Activated T-cell treated with anti-CD3 and anti-CD28 coated beads, Interleukin-2, amount 50 U/mL, for 1 hour (primary cell): ENCODE measurements around the gene MAST2.
"Not testable (repeated sequence)": the region's sequence is repeated elsewhere in the genome, so short reads cannot be mapped to it uniquely, and the experiment has no call there.

Experiments used
- DNase-seq: peaks from one replicate; pipeline ENCODE4 v3.0.0-alpha.2; 2020

MAST2 gene

DNA sequence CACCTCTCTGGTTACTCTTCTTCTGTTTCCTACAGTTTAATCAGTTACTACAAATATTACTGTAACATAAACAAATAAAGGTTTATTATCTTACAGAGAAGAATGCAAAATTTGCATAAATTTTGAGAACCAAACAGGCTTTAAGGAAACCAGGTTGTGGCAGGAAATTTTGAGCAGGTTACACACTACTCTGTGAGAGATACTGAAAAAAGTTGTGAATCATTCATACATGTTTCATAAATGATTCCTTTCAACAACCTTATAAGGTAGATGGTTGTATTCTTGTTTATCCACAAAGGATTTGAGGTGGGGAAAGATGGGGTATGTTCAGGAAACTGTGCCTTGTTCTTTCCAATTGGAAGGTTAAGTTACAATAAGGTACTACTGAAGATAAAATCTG, 58.6 kb downstream of the MAST2 start:
- no peak for DNase-seq

DNA sequence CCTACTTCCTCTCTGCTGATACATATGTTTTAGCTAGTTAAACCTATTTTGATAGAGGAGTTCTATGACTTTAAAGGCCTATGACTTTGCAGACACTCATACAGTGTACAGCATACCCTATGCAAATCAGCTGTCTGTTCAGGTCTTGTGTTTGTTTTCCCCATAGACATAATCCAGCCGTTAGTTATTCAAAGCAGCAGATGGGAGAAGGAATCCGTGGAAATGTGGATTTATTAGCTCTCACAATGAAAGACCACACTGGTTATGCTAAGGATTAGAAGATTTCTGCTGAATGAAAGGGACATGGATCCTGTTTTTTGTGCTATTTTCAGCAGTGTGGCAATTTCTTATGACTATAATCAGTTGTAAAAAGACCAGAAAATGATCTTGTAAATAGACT, 59.8 kb downstream of the MAST2 start:
- no peak for DNase-seq

DNA sequence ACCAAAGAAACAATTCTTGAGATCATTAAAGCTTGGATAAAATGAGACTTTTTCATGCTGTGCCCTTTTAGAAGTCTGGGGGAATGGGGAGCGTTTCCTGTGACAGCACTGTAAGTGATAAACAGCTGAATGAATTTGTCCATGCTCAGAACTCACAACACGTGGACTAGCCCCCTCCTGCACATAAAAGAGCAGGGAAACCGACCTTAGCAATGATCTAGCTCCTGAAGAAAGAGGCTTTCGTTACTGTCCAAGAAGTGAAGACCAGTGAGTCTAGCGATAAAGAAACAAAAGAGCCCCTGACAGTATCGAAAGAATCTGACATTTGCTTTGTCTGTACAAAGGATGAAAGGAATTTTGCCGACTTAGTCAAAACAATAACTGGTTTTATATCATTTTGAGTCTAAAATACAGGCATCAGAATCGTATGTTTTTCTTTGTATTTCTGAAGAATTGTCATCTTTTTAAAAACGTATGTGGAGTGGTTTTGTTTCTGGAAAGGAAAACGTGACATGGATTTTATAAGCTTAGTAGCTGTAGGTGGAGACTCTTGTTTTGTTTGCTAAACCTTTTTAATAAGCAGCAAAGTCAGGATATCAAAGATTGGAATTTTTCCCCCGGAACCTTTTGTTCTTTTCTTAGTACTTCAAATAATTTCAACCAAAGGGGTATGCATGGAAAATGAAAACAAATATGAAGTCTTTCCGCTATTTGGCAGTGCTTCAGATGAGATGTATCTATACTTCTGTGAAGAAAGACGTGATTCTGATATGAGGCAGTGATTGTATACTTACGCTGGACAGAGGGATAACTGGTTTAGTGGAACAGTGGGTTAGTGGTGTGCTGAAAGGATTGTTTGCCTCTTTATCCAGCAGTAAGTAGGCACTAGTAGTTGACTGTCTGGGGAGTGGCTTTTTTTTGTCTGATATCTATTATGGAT, 61.0 kb downstream of the MAST2 start:
- DNase-seq: no peak

DNA sequence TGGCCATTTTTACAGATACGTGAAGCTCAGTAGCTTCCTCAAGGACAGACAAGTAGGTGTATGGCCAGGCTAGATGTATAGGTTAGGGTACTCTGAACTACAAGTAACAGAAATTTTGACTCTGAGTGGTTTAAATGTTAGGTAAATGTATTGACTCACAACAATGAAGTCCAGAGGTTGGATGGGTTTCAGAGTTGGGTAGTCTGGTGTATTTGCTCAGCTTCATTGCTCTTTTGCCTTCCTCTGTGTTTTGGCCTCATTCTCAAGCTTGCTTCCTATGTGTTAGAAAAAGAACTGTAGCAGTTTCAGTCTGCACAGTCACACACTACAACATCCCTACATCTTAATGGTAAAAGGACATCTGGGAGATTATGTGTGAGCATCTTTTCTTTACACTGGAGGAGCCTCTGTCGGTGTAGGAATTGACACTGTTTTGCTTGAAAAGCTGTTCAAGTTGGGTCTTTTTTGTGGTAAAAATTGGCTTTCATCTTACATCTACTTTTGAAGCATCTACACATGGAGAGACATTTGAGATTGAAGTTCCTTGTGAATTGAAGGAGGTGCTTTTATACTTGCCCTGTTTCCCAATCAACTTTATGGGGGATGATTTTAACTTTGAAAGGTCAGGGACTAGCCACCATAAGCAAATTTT, 64.4 kb downstream of the MAST2 start:
- DNase-seq: no peak

DNA sequence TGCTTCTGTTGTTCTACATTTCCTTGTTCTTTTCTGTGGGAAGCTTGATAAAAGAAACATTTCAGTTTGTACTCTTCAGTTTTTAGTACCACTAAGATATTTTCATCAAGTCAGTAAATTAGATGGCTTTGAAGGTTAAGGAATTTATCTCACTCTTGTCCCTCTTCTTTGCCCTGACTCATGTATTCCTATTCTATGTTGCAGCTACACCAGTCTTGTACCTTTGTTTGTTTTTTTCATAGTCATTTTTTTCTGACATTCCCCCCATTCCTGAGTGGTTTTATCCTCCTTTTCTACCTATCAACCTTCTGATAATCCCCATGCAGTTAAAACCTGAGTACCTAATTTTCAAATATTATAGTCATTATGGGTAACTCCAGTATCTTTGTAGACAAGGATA, 65.4 kb downstream of the MAST2 start:
- DNase-seq: no peak

DNA sequence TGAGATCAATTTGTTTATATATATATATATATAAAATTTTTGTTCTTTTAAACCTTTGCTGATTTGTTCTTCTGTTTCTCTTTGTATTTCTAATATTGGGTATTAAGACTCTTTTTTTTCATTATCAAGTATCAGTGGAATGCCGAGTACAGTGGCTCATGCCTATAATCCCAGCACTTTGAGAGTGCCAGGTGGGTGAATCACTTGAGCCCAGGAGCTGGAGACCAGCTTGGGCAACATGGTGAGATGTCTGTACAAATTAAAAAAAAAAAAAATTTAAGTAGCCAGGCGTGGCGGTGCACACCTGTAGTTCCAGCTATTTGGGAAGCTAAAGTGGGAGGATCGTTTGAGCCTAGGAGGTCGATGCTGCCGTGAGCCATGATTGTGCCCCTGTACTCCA, 67.1 kb downstream of the MAST2 start:
- no peak for DNase-seq

DNA sequence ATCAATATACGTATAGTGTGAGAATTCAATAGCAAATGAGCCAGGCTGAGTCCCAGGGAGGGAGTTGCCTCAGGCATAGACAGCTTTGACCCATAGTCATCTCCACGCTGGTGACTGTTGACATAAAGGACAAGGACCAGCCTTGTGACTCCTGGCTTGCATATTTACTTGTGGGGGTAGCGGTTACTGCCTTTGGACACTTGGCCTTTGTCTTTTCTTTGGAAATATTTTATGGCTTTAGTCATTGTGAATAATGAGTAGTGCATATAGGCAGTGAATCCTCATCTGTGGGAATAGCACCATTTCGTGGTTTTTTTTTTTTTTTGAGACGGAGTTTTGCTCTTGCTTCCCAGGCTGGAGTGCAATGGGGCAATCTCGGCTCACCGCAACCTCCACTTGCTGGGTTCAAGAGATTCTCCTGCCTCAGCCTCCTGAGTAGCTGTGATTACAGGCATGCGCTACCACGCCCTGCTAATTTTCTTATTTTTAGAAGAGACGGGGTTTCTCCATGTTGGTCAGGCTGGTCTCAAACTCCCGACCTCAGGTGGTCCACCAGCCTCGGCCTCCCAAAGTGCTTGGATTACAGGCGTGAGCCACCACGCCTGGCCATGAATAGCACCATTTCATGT, 68.9 kb downstream of the MAST2 start:
- not testable (repeated sequence) for DNase-seq

DNA sequence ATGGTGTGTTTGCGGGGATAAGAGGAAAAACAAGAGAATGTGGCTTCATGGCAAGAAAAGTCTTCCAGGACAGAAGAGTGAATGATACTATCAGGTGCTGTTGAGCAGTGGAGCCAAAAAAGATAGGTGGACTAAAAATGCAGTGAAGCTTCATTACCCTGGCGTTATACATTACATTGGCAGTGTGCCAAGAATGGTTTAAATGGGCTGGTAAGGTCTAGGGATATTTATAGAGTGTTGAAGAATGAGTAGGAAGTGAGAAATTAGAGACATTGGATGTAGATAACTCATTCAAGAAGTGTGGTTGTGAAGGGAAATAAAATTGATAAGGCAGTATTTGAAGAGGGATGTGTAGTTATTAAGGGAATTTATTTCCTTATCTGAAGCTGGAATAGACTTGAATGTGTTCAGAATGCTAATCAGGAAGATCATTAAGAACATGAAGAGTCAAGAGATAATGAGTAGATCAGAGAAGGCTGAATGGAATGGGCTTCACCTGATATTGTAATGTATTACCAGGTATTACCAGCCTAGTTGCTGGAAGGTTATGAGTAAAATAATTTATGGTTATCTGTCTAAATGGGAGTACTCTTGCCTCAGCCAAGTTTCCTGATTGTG, 72.7 kb downstream of the MAST2 start:
- DNase-seq: no peak

DNA sequence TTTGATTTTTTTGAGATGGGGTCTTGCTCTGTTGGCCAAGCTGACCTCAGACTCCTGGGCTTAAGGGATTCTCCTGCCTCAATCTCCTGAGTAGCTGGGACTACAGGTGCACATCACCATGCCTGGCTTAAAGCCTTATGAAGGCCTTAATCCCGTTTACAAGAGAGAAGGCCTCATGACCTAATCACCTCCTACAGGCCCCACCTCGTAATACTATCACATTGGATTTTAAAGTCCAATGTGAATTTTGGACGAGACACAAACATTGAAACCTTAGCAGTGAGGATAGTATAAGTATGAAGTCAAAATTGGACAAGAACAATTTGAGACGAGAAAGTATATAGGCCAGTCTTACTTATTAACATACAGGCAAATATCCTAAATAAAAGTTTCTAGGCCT, 73.9 kb downstream of the MAST2 start:
- DNase-seq: no peak

DNA sequence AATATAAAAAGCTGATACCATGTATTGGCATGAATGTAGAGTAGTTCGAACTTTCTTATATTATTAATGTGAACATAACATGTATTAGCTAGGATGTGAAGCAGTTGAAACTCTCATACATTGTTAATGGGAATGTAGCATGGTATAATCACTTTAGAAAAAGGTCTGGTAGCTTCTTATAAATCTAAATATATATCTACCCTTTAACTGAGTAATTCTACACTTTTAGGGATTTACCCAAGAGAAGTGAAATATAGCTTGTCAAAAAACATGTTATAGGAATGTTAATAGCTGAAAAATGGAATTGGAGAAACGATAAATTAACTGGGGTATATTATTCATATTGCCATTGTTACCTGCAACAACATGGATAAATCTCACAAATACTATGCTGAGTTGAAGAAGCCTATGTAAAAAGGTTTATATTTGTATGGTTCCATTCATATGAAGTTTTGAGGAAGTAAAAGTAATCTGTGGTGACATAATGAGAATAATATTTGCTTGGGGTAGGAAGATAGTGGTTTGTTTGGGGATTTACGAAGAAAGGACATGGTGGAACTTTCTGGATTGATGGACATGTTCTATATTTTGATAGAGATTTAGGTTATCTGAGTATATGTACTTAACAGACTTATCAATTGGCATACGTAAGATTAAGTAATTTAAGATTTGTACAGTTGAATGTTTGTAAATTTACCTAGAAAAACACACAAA, 76.6 kb downstream of the MAST2 start:
- DNase-seq: no peak

DNA sequence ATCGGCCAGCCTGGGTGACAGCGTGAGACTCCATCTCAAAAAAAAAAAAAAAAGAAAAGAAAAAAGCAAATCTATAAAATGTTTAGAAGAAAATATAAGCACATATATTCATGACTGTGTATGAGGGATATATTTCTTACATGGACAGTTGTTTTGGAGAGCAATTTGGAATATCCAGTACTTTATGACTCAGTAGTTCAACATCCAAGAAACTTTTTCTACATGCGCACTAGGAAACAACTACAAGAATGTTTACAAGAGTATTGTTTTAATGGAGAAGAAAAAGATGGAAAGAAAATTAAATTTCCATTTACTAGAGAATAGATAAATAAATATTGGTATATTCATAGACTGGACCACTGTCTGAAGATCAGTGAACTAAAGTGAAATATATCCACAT, 77.5 kb downstream of the MAST2 start:
- DNase-seq: no peak

DNA sequence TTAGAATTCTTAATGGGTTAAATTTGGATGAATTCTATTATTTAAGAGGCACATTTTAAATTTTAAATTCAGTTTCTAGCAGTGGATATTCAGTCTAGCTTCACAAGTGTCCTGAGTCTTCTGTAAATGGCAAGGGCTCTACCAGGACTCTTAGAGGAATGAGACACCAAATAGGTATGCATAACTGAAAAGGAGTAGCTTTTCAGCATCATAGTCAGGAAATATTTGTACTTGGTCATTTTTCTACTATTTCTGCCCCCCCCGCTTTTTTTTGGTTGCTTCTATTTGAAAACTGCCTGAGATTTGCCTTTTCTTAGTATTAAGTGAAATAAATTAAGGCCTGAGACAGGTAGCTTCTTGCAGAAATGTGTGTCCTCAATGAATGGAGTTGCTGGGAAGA, 80.2 kb downstream of the MAST2 start:
- no peak for DNase-seq

DNA sequence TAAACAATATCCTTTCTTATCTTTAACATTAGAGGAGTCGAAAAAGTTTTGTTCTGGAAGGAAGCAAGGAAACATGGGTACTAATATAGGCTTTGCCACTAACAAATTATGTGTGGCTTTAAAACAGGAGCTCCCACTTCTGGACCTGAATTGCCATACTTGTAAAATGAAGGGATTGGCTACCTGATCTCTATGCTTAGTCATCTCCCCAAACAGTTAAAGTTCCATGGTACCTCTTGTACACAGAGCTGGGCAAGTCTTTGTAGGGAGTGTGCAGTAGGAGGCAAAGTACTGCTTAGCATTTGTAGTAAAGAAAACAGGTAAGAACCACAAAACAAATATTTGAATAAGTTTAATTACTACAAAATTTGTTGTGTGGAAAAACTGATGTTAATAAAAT, 81.3 kb downstream of the MAST2 start:
- DNase-seq: no peak

DNA sequence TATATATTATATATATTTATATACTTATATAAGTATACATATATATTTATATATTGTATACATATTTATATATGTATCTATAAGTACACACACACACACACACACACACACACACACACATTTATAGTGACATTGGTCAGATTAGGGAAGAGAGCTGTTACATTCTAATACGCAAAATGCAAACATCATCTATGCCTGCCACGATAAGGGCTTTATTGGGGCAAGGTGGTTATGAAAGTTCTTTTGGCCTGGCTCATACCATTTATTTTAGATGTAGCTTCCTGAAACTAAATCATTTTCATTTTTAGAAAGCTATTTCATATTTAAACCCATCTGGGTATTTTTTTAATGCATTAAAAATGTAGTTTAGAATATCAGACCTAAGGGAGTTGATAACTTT, 82.8 kb downstream of the MAST2 start:
- DNase-seq: no peak

DNA sequence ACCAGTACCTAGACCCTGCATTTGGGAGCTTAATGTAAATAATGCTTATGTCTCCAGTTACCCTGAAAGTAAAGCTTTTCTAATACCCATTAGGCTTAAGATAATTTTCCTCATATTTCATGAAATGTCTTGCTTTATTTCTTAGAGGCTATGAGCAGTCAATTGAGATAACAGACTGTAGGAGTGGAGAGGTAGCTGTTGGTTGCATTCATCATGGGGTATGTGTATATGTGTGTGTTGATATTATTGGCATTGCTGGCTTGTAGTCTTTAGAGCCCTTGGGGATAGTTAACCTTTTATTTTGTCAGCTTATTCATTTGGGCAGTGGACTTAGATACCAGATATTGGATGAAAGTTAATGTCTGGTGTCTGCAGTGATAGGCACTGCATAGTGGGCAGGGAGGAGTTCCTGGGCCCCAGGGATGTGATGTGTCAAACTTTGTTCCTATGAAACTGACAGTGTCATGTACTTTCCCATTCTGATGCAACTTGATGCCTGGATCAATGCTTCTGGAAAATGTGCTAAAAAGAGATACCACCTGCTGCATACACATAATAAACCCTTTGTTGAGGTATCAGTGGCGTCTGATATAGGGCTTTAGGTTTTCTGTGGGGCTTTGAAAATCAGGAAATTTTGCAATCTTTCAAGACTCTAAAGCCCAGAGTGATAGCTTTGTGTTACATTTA, 83.9 kb downstream of the MAST2 start:
- DNase-seq: no peak

DNA sequence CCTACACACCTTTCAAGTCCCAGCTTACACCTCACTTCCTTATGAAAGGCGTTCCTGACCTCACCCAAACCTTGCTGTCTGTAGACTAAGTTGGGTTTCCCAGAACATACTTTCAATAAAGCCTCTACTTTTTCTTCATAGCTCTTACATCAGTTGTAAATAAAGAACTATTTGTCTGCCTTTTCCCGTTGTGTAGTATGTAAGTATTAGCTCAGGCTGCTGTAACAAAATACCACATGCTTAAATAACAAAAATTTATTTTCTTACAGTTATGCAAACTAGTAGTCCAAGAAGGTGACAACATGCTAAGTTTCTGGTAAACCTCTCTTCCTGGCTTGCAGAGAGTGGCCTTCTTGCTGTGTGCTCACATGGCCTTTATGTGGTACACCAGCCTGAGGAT, 86.7 kb downstream of the MAST2 start:
- no peak for DNase-seq

DNA sequence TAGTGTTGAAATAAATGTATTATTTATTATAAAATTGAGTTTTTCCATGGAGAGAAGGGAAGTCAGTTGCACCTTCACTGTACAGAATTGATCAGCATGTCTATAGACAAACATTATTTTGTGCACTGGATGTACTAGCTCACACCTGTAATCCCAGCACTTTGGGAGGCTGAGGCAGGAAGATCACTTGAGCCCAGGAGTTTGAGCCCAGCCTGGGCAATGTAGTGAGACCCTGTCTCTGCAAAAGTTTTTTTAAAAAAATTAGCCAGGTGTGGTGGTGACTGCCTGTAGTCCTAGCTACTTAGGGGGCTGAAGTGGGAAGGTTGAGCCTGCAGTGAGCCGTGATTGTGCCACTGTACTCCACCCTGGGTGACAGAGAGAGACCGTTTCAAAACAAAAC, 87.7 kb downstream of the MAST2 start:
- no peak for DNase-seq

DNA sequence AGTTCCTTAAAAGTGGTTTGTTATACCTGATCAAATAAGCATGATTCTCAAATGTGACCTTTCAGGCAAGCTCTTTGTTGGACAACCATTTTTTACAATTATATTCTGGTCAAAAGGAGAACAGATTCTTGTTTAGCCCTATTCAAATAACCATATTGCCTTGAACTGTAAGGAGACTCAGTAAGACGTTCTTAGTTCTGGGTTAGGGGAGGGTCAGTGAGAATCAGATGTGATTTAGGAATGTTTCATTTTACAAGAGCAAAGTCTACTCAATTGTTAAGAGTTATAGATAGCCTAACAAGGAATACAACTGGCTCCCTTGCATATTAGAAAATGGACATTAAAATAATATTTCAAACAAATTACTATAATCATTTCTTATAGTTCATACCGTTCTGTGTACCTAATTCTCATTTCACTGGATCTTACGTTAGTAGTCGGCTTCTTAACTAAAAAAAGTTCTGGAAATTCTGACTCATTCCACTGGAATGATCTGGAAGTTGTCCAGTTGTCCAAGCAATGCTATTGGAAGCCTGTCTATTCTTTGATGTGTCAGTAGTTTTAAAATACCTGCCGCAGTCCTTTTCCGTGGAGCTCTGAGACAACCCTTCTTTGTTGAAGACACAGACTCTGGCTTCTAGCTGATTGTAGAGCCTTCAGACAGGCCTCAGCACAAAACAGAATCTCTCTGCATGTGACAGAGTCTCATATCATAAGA, 88.8 kb downstream of the MAST2 start:
- DNase-seq: no peak

DNA sequence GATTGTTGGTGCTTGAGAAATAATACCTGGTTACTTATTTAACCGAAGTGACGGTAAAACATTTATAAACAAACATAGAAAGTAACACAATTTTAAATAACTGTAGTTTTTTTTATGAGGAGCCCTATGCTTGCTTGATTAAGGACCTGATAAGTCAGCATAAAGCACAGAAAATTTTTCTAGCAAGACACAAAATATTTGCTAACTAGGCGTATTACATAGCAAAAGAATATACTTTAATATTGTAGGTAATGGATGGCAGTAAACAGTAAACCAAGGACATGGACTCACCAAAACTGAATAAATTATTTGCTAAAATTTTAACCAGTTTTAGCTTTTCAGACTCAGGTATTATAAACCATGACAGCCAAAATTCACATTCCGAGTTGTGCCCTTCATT, 90.9 kb downstream of the MAST2 start:
- DNase-seq: no peak

DNA sequence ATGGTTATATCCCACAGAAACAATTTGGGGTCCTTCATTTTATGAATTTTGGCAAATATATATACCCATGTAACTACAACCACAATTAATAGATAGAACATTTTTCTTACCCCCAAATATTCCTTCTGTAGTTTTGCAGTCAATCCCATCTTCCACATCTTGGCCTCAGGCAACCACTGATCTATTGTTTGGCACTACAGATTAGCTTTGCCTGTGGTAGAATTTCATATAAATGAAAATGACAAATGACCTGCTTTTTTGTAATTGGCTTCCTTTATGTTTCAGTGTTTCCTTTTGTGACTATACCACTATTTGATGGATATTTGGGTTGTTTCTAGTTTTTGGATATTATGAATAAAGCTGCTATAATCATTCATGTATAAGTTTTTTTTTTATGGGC, 91.5 kb downstream of the MAST2 start:
- DNase-seq: no peak

DNA sequence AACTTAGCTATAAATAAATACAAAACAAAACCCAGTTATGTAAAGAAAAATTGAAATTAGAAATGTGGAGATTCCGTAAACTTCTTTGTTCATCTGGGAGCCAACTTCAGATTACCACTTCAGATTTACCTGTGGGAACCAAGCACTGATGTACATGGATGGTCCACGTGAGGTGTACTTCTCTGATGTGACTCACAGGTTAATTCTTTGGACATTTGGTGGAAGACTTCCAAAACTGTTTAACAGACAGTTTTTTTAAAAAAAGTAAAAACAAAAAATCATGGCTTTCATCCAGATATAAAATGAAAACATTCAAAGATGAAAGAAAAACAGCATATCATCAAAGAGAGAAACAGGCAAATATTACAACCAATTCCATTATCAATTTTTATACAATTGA, 92.0 kb downstream of the MAST2 start:
- no peak for DNase-seq

DNA sequence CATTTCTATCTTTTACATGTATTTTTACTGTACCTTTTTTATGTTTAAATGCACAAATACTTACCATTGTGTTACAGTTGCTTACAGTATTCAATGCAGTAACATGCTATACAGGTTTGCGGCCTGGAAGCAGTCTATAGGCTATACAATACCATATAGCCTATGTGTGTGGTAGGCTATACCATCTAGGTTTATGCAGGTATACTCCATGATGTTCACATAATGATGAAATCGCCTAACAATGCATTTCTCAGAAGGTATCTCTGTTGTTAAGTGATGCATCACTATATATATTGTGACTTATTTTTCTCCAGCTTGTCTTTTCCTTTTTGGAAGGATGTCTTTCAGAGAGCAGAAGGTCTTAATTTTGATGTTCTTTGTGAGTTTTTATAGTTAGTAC, 103.5 kb downstream of the MAST2 start:
- DNase-seq: no peak
